ENCODE data around the gene EFNB2. TPM values are rescaled to one million over a fixed set of nuclear protein-coding genes. Genes with fewer than 3 reads are reported as not detected.

The EFNB2 gene
- total and polyA plus RNA-seq, 8 donors, result 3.0 to 48.7 (median 13.4) TPM

DNA sequence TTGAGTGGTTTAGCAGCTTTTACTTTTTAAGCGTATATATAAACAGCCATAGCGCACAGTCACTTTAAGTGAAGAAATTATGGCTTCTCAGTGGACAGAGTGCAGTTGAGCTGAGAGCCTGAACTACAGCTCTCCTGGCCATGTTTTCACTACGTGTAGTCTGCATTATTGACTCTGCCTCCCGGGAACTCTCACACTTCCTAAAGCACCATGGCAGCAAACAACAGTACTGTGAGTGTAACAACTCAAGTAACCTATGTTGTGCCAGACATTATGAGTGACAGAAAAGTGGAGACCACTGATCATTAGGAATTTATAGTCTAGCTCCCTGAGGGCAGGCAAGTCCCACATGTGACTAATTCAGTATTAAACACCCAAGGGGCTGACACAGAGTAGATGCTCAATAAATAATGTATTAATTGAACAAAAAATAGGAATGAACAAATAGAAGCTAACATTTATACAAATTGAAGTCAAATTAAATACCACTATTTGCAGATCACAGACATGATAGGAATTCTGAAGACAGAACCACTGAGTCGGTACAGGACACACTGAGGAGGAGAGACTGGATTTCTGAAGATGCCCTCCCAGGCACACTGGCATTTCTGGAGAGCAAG, 19.7 kb downstream of the EFNB2 start:
- peaks cover 0 to 11% (median 7%) of the 10 kb centered on the region in 4 donors for H3K36me3 ChIP-seq
- no peaks in the 10 kb centered on the region for H3K9me3 ChIP-seq
- TF ChIP-seq, protein P1, sequence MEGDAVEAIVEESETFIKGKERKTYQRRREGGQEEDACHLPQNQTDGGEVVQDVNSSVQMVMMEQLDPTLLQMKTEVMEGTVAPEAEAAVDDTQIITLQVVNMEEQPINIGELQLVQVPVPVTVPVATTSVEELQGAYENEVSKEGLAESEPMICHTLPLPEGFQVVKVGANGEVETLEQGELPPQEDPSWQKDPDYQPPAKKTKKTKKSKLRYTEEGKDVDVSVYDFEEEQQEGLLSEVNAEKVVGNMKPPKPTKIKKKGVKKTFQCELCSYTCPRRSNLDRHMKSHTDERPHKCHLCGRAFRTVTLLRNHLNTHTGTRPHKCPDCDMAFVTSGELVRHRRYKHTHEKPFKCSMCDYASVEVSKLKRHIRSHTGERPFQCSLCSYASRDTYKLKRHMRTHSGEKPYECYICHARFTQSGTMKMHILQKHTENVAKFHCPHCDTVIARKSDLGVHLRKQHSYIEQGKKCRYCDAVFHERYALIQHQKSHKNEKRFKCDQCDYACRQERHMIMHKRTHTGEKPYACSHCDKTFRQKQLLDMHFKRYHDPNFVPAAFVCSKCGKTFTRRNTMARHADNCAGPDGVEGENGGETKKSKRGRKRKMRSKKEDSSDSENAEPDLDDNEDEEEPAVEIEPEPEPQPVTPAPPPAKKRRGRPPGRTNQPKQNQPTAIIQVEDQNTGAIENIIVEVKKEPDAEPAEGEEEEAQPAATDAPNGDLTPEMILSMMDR (IDR thresholded peaks at IDR 0.05), result no peak
- no peak for TF ChIP-seq POLR2A (IDR thresholded peaks at IDR 0.05)
- no peak for TF ChIP-seq POLR2AphosphoS5 (IDR thresholded peaks at IDR 0.05)
- no peak for TF ChIP-seq EP300 (IDR thresholded peaks at IDR 0.05)
- H3K27me3 ChIP-seq, result no peaks in the 10 kb centered on the region
- H3K4me1 ChIP-seq, result peaks cover 8 to 29% (median 12%) of the 10 kb centered on the region in 4 donors
- H3K27ac ChIP-seq, result no peak overlapping the region
- no peak overlapping the region for H3K4me3 ChIP-seq
- whole genome bisulfite sequencing, 5 donors, result 64 to 79% (median 73%) methylated on average over 5 of the region's 5 CpGs
- intact Hi-C loops (cut with DNase I; ENCODE audit: low total_unique reads), result no loop called here
- peak in 1 of 2 donors; percentile 59 for DNase-seq

DNA sequence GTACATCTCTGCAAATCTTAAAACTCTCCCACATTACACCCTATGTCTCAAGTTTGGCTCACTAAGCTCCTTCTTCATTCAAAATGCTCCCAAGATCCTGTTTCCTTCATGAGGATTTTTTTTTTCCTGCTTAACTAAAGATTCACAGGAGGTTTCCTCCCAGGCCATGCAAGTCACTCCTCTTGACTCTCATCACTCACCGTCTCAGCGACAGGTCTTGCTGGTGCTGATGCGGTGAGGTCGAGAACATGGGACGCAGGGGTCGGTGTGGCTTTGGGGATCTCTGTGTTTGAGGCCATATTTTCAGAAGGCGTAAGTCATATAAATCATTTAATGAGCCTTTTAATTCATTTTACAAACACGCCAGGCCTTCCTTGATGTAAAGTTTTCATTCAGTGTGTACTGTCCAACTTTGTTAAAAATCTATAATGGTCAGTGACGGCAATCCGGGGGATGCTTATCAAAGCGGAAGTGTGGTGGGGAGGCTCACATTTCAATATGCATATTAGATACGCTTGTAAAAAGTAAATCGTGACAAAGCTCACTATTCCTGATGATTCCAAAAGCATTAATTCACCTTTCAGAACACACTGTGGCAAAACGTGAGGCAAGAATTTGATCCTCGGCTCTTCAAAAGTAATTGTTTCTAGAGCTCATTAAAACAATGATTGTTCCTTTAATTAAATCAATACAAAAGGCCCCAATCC, 20.4 kb downstream of the EFNB2 start:
- WGBS, 5 donors, result 83 to 91% (median 87%) methylated on average over 15 of the region's 15 CpGs

DNA sequence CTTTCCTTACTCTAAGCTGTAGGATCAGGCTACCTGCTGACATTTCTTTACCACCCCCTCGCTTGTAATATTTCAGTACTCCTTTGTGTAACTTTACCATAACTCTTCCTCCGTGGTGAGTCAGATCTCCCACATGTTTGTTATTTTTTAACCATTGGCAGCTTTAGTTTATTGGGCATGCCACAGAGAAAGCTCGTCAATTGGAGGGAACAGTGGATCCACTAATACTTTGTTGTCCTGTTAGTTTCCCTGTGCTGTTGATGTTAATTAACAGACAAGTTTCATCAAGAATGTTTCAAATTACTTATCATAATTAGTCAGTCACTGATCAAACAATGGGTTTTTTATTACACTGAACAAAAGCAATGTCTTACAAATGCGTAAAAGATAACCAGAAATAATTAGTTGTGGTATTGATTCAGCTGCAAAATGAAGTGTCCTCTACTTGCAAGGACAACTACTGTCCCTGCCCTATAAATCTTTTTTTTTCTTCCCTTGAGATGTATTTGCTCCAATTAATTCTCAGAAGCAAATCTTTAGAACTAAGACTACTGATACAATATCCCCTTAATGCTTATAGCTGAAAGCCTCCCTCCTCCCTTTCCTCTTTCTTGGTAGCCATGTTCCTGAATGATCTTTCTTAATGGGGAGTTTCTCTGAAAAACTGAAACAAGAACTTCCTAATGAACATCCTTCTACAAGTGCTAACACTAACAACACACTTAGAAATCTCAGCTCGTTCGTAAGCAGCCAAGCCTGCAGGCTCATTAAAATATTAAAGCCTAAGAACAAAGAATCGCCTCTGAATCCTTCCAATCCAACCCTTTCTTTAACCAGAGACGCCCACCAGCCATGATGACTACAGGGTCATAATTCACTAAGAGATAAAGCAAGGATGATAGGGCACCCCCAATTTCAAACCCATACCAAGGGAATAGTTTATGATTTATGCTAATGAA, 22.2 kb downstream of the EFNB2 start:
- Histone ChIP-seq H3K9me3 (no peaks in the 10 kb centered on the region), H3K4me3 (no peak overlapping the region), H3K27me3 (no peaks in the 10 kb centered on the region), H3K4me1 (peaks cover 0 to 20% (median 2%) of the 10 kb centered on the region in 4 donors), H3K36me3 (peaks cover 0 to 19% (median 16%) of the 10 kb centered on the region in 4 donors), H3K27ac (no peak overlapping the region)
- 76 to 79% (median 78%) methylated on average over 8 of the region's 8 CpGs for WGBS, 5 donors
- no peak for DNase-seq
- TF ChIP-seq EP300 (IDR thresholded peaks at IDR 0.05), result no peak
- no peak for TF ChIP-seq POLR2A (IDR thresholded peaks at IDR 0.05)
- TF ChIP-seq POLR2AphosphoS5 (IDR thresholded peaks at IDR 0.05), result no peak
- TF ChIP-seq, protein P1 (IDR thresholded peaks at IDR 0.05), result no peak
- intact Hi-C loops (cut with DNase I; ENCODE audit: low total_unique reads), result no loop called here

More for the DNA sequence above, 20.4 kb downstream of the EFNB2 start:
- H3K27ac ChIP-seq, result no peak overlapping the region
- intact Hi-C loops (cut with DNase I; ENCODE audit: low total_unique reads), result no loop called here
- H3K4me1 ChIP-seq, result peaks cover 2 to 22% (median 5%) of the 10 kb centered on the region in 4 donors
- no peak overlapping the region for H3K4me3 ChIP-seq
- H3K9me3 ChIP-seq, result no peaks in the 10 kb centered on the region
- H3K27me3 ChIP-seq, result no peaks in the 10 kb centered on the region
- H3K36me3 ChIP-seq, result peaks cover 0 to 17% (median 13%) of the 10 kb centered on the region in 4 donors
- DNase-seq, result no peak
- TF ChIP-seq, protein P1 (IDR thresholded peaks at IDR 0.05), result no peak
- TF ChIP-seq POLR2AphosphoS5 (IDR thresholded peaks at IDR 0.05), result no peak
- TF ChIP-seq EP300 (IDR thresholded peaks at IDR 0.05), result no peak
- no peak for TF ChIP-seq POLR2A (IDR thresholded peaks at IDR 0.05)
